SU-DHL-6 (cell line): ENCODE data around the gene SLC18A3.

Source experiments
- H2AFZ ChIP-seq: fragments of 200-600 bp; sonication (generic); 2 replicates; pipeline ENCODE4 v1.6.1; 2014; ENCODE audit warnings: low read depth, mild to moderate bottlenecking, moderate library complexity, mixed read lengths, antibody characterized with exemption, low read length; ENCODE audit not compliant: severe bottlenecking
- H3F3A ChIP-seq: fragments of 200-600 bp; shearing (Covaris generic); 2 replicates; pipeline ENCODE4 v1.6.0; 2016; ENCODE audit warnings: antibody characterized with exemption, mild to moderate bottlenecking; ENCODE audit not compliant: insufficient read depth
- H3K27ac ChIP-seq: fragments of 200-600 bp; sonication (generic); 2 replicates; pipeline ENCODE4 v1.5.1; 2016; ENCODE audit warnings: low read depth, mild to moderate bottlenecking, low read length, moderate library complexity, mixed read lengths
- H3K27me3 ChIP-seq: fragments of 200-600 bp; sonication (generic), shearing (Covaris generic); 2 replicates; pipeline ENCODE4 v1.6.0; 2014; ENCODE audit warnings: mild to moderate bottlenecking, low read length
- H3K36me3 ChIP-seq: fragments of 200-600 bp; sonication (generic); 2 replicates; pipeline ENCODE4 v1.6.1; 2014; ENCODE audit warnings: mild to moderate bottlenecking, low read length, mixed read lengths
- H3K4me2 ChIP-seq: fragments of 300-600, 200-600 bp; shearing (Covaris generic), sonication (generic); 2 replicates; pipeline ENCODE4 v1.6.0; 2014; ENCODE audit warnings: low read length, low read depth, mild to moderate bottlenecking; ENCODE audit not compliant: poor library complexity, severe bottlenecking
- H3K4me3 ChIP-seq: fragments of 200-600 bp; sonication (generic); 2 replicates; pipeline ENCODE4 v1.5.1; 2014; ENCODE audit warnings: antibody characterized with exemption, low read length, mild to moderate bottlenecking, mixed read lengths; ENCODE audit not compliant: insufficient read depth, poor library complexity, severe bottlenecking
- H3K79me2 ChIP-seq: fragments of 200-600 bp; sonication (generic); 2 replicates; pipeline ENCODE4 v1.6.1; 2014; ENCODE audit warnings: mild to moderate bottlenecking, low read length, moderate library complexity; ENCODE audit not compliant: insufficient read depth
- H3K9ac ChIP-seq: fragments of 200-600 bp; sonication (generic); 2 replicates; pipeline ENCODE4 v1.7.0; 2014; ENCODE audit warnings: mild to moderate bottlenecking, low read length
- H3K9me2 ChIP-seq: fragments of 200-600 bp; sonication (generic); replicated peaks from 2 replicates; pipeline ENCODE4 v1.6.1; 2014; ENCODE audit warnings: low read length; ENCODE audit not compliant: insufficient read depth
- H3K9me3 ChIP-seq: fragments of 200-600 bp; sonication (generic); 2 replicates; pipeline ENCODE4 v1.6.1; 2014; ENCODE audit warnings: low read length, mixed read lengths; ENCODE audit not compliant: insufficient read depth
- H4K20me1 ChIP-seq: fragments of 200-600 bp; sonication (generic); 2 replicates; pipeline ENCODE4 v1.6.1; 2014; ENCODE audit warnings: low read depth, mild to moderate bottlenecking, antibody characterized with exemption, low read length, moderate library complexity, mixed read lengths
- EZH2phosphoT487 ChIP-seq: fragments of 200-600 bp; sonication (generic), shearing (Covaris generic); conservative IDR thresholded peaks from 2 replicates; pipeline ENCODE4 v1.6.1; 2018; ENCODE audit warnings: mild to moderate bottlenecking, antibody characterized with exemption, low read length, moderate library complexity, mixed read lengths
- TF ChIP-seq, protein P1 (sequence below): fragments of 200-600 bp; sonication (generic); IDR thresholded peaks from one replicate; pipeline ENCODE4 v1.5.1; 2017; ENCODE audit warnings: antibody characterized with exemption, mild to moderate bottlenecking, low read length, moderate library complexity; ENCODE audit not compliant: insufficient read depth, poor library complexity, severe bottlenecking

Gene SLC18A3

DNA sequence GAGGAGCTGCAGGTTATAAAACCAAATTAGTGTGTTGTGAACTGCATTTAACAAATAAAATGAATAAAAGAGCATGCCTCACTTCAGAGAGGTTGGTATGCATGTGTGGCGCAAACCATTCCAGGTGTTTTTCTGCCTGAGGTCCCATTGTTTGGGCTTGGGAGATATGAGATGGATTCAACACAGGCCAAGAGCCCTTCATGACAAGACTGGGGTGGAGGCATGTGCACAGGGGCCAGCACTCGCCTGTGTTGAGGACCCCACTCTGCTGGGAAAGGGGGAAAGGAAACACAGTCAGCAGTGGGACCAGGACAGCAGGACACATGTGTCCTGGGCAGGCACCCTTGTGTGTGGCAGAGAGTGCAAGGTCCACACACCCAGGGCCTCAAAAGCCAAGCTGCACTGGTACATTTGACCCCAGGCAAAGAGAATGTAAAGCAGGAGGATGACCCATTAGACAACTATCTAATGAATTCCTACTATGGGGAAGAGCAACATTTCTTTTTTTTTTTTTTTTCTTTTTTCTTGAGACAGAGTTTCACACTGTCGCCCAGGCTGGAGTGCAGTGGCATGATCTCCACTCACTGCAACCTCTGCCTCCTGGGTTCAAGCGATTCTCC, 9.2 kb upstream of the SLC18A3 start:
- Histone ChIP-seq H3K79me2 (no peaks in the 10 kb centered on the region), H3K4me2 (no peak overlapping the region), H3F3A (no peaks in the 10 kb centered on the region), H3K9ac (no peak overlapping the region), H3K4me3 (no peak overlapping the region), H3K27ac (no peak overlapping the region), H3K27me3 (no peaks in the 10 kb centered on the region), H4K20me1 (no peaks in the 10 kb centered on the region), H3K36me3 (no peaks in the 10 kb centered on the region), H2AFZ (no peak overlapping the region), H3K9me2 (no peaks in the 10 kb centered on the region), H3K9me3 (no peaks in the 10 kb centered on the region)
- TF ChIP-seq, protein P1, sequence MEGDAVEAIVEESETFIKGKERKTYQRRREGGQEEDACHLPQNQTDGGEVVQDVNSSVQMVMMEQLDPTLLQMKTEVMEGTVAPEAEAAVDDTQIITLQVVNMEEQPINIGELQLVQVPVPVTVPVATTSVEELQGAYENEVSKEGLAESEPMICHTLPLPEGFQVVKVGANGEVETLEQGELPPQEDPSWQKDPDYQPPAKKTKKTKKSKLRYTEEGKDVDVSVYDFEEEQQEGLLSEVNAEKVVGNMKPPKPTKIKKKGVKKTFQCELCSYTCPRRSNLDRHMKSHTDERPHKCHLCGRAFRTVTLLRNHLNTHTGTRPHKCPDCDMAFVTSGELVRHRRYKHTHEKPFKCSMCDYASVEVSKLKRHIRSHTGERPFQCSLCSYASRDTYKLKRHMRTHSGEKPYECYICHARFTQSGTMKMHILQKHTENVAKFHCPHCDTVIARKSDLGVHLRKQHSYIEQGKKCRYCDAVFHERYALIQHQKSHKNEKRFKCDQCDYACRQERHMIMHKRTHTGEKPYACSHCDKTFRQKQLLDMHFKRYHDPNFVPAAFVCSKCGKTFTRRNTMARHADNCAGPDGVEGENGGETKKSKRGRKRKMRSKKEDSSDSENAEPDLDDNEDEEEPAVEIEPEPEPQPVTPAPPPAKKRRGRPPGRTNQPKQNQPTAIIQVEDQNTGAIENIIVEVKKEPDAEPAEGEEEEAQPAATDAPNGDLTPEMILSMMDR: no peak
- no peak for TF ChIP-seq EZH2phosphoT487

DNA sequence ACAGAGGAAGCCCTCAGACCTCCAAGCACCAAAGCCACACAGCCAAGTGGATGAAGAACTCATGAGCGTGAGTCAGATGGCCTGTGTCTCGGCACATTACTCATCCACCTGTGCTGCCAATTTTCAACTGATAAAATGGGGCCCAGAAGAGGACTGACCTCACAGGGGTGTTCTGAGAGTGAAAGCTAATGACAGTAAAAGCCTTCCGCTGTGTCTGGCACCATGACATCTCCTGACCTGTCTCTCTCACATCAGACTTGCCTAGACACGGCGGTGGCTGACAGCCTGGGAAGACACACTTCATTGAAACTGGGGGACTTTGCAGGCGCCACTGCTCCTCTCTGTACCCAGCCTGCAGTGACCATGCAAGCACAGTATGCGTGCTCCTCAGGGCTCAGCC, 8.3 kb upstream of the SLC18A3 start:
- no peak overlapping the region for H2AFZ ChIP-seq
- no peaks in the 10 kb centered on the region for H4K20me1 ChIP-seq
- no peak overlapping the region for H3K27ac ChIP-seq
- no peak for TF ChIP-seq EZH2phosphoT487
- TF ChIP-seq, protein P1: no peak
- H3K27me3 ChIP-seq: no peaks in the 10 kb centered on the region
- no peak overlapping the region for H3K4me3 ChIP-seq
- H3K9me2 ChIP-seq: no peaks in the 10 kb centered on the region
- H3K79me2 ChIP-seq: no peaks in the 10 kb centered on the region
- no peak overlapping the region for H3K4me2 ChIP-seq
- no peak overlapping the region for H3K9ac ChIP-seq
- H3F3A ChIP-seq: no peaks in the 10 kb centered on the region
- H3K9me3 ChIP-seq: no peaks in the 10 kb centered on the region
- no peaks in the 10 kb centered on the region for H3K36me3 ChIP-seq

DNA sequence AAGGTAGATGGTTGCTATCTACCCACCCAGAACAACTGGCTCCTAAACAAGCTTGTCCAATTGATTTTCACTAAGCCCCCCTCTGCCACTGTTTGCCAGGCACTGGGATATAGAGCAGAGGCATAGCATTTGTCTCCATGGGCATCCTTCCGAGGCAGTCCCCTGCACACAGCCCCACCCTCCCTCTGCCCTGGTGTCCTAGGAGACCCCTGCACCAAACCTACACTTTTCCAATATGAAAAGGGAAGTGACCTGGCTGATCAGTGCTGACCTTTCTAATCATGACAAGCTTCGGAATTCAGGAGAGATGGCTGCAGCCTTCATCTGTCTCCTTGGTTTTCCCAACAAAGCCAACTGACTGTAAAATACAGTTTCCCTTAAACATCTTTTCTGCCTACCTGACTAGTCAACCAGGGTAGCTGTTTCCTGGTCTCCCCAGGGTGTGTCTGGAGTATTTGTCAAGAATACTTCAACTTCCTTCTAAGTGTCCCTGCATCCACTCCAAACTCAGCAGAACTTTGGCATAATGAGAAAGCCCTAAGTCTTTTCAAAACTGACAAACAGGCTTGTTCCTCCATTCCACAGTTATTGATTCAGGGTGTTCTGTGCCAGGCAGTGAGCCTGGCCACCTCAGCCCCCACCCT, 7.6 kb upstream of the SLC18A3 start:
- Histone ChIP-seq H3K9me3 (no peaks in the 10 kb centered on the region), H3K9me2 (no peaks in the 10 kb centered on the region), H3K9ac (no peak overlapping the region), H2AFZ (no peak overlapping the region), H3F3A (no peaks in the 10 kb centered on the region), H3K27me3 (no peaks in the 10 kb centered on the region), H3K27ac (no peak overlapping the region), H3K4me3 (no peak overlapping the region), H4K20me1 (no peaks in the 10 kb centered on the region), H3K4me2 (no peak overlapping the region), H3K36me3 (no peaks in the 10 kb centered on the region), H3K79me2 (no peaks in the 10 kb centered on the region)
- no peak for TF ChIP-seq EZH2phosphoT487
- TF ChIP-seq, protein P1: no peak
